Measurements from ENCODE around the gene MCM10.

MCM10 gene

DNA sequence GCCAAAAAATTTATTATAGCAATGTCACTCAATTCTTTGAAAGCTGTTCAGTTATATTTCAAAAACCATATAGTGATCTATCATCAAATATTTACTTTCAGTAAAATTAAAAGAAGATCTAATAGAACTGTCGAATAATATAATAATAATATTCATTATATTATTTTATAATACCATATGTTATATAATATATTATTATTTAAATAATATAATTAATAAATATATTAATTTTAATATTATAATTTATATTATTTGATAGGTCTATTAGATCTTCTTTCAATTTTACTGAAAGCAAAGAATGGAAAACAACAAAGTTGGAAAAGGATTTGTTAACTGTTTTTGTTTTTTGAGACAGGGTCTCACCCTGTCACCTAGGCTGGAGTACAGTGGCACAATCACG, 95.3 kb downstream of the MCM10 start:
- no peak for DNase-seq (ENCODE audit: low read depth in 1 of 2, low spot score in 1 of 2)

DNA sequence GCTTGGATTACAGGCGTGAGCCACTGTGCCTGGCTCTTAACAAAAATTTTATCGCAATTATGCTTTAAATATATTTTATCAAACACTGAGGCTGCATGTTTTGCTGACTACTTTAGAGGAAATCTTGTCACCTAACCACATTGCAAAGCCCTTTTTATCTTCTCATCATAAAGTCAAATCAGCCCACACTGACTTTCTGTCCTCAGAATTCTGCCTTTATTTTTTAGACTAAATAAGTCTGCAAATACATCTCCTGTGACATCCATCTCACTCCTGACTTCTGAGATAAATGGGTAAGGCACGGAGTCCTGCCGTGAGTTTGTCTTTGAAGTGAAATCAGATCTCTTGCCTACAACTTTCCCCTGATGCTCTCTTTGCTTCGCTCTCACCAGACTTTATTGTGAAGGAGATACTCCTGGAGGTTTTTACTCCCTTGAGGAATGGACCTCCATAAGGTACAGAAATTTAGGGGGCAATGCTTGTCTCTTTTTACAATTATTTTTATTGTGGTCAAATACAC, 96.3 kb downstream of the MCM10 start:
- no peak for DNase-seq (ENCODE audit: low read depth in 1 of 2, low spot score in 1 of 2)

All from stimulated activated CD4-positive, alpha-beta T cell treated with anti-CD3 and anti-CD28 coated beads, Interleukin-15, amount 100 ng/mL, for 1 hour (primary cell).